ENCODE results near the gene TEDC1. TPM values are rescaled to one million over a fixed set of nuclear protein-coding genes. Genes with fewer than 3 reads are reported as not detected.

Gene TEDC1
- total RNA-seq, 2 experiments from 2014 or later: 21.7 to 31.8 TPM

DNA sequence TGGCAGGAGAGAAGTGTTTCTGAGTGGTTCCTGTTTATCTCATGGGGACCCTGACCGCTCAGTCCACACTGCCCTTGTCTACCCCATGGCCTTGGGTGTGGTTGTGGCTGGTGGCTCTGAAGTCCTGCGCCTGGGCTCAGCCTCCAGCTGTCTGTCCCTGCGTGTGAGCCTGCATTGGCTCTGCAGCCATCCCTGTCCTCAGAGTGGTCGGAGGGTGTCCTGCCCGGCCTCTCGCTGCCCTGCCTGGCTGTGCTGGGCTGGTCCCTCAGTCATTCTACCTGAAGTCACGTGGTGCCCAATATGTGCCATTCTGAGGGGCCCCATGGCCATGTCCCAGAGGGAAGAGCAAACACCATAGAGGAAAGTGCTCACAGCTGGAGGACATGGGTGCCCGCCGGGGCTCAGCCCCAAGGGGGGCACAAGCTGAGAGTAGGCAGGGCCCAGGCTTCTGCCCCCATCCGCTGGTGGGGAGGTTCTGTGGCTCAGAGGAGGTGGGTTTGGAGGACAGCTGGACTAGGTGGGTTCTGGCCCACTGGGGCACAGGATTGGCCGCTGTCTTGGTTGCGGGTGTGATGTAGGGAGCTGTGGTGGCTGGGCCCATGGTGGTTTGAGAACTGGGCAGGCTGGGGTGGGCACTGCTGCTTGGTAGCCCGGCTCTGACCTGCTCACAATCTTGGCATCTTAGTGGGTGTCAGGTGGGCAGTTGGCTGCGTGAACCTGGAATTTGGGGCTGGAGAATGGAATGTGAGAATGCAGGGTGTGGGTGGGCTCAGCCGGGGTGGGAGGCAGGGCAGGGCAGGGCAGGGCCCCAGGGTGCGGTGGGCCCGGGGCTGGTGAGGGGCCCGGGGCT is 11.6 kb downstream of the TEDC1 start:
- CTCF ChIA-PET: interaction anchor here (0.6 kb wide), 1 partner anchor 7 kb away, joined by 4 read pairs; no protein-coding TSS in a partner anchor
- POLR2A ChIA-PET: no interaction called here
- no peak for DNase-seq

GRCh38 chr14:105503296-105503640 is 12.2 kb downstream of the TEDC1 start:
- Mint-ChIP-seq H3K4me1 (no peaks in the 10 kb centered on the region), H3K27ac (no peak overlapping the region), H3K27me3 (peaks cover 6% of the 10 kb centered on the region), H3K9me3 (ENCODE audit: low read depth) (no peaks in the 10 kb centered on the region), H3K36me3 (ENCODE audit: low read depth) (no peaks in the 10 kb centered on the region), H3K4me3 (no peak overlapping the region)
- intact Hi-C loops (cut with DNase I, micrococcal nuclease): no loop called here
- ChIA-PET POLR2A (no interaction called here), CTCF (no interaction called here)
- ATAC-seq: no peak
- no peak for DNase-seq

More for the DNA sequence above, 11.6 kb downstream of the TEDC1 start:
- no peaks in the 10 kb centered on the region for H3K4me1 Mint-ChIP-seq
- intact Hi-C loops (cut with DNase I, micrococcal nuclease): no loop called here
- H3K27me3 Mint-ChIP-seq: peaks cover 2% of the 10 kb centered on the region
- ATAC-seq: no peak
- no peaks in the 10 kb centered on the region for H3K36me3 Mint-ChIP-seq (ENCODE audit: low read depth)
- no peak overlapping the region for H3K27ac Mint-ChIP-seq
- H3K4me3 Mint-ChIP-seq: no peak overlapping the region
- H3K9me3 Mint-ChIP-seq (ENCODE audit: low read depth): no peaks in the 10 kb centered on the region

GRCh38 chr14:105503935-105504692 is 13.1 kb downstream of the TEDC1 start:
- no peaks in the 10 kb centered on the region for H3K9me3 Mint-ChIP-seq (ENCODE audit: low read depth)
- H3K27ac Mint-ChIP-seq: no peak overlapping the region
- ATAC-seq (no peak), DNase-seq (no peak)
- H3K36me3 Mint-ChIP-seq (ENCODE audit: low read depth): no peaks in the 10 kb centered on the region
- no peaks in the 10 kb centered on the region for H3K4me1 Mint-ChIP-seq
- ChIA-PET CTCF (no interaction called here), POLR2A (no interaction called here)
- peaks cover 11% of the 10 kb centered on the region for H3K27me3 Mint-ChIP-seq
- H3K4me3 Mint-ChIP-seq: no peak overlapping the region
- intact Hi-C loops (cut with DNase I, micrococcal nuclease): no loop called here

- DNase-seq: no peak
- intact Hi-C loops (cut with DNase I, micrococcal nuclease): no loop called here
- ATAC-seq: no peak
- no peaks in the 10 kb centered on the region for H3K9me3 Mint-ChIP-seq (ENCODE audit: low read depth)
- no peaks in the 10 kb centered on the region for H3K36me3 Mint-ChIP-seq (ENCODE audit: low read depth)
- peaks cover 11% of the 10 kb centered on the region for H3K27me3 Mint-ChIP-seq
- no peak overlapping the region for H3K27ac Mint-ChIP-seq
- ChIA-PET POLR2A (no interaction called here), CTCF (interaction anchor here (0.6 kb wide), 1 partner anchor 184 kb away, joined by 3 read pairs; no protein-coding TSS in a partner anchor)
- H3K4me1 Mint-ChIP-seq: no peaks in the 10 kb centered on the region
- H3K4me3 Mint-ChIP-seq: no peak overlapping the region
These were observed 14.1 kb downstream of the TEDC1 start for GRCh38 chr14:105505101-105505500.

- POLR2A ChIA-PET: interaction anchor here (0.6 kb wide), 1 partner anchor 25 kb away, joined by 3 read pairs; no protein-coding TSS in a partner anchor
- intact Hi-C loops (cut with DNase I, micrococcal nuclease): no loop called here
- CTCF ChIA-PET: interaction anchor here (1.0 to 1.4 kb wide), 2 partner anchors 8 to 25 kb away, joined by 3 read pairs; no protein-coding TSS in a partner anchor
- Mint-ChIP-seq H3K9me3 (ENCODE audit: low read depth) (no peaks in the 10 kb centered on the region), H3K4me1 (no peaks in the 10 kb centered on the region), H3K4me3 (no peak overlapping the region), H3K27me3 (peaks cover 15% of the 10 kb centered on the region), H3K36me3 (ENCODE audit: low read depth) (no peaks in the 10 kb centered on the region), H3K27ac (no peak overlapping the region)
- DNase-seq (no peak), ATAC-seq (no peak)
These were observed 16.2 kb downstream of the TEDC1 start for GRCh38 chr14:105507247-105507646.

DNA sequence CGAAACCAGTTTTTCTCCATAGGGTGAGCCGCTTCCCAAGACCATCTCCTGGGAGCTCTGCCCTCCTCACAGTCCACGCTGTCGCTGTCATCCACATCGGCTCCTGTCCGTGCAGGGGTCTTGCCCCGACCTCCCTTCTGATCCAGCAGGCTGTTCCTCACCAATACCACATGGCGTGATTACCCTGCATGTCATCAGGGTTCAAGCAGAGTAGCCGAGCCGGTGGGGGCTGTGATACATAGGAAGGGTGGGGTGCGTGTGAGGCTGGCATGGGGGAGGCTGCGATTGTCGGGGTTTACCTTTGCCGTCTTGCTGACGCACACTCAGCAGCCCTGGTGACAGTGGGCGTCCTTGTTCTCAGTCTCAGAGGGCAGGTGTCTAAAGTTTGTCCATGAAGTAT is 17.0 kb downstream of the TEDC1 start:
- CTCF ChIA-PET: interaction anchor here (0.6 to 1.4 kb wide), 2 partner anchors 25 to 110 kb away, joined by 3 read pairs; no protein-coding TSS in a partner anchor
- H3K27ac Mint-ChIP-seq: no peak overlapping the region
- ATAC-seq (no peak), DNase-seq (no peak)
- no peaks in the 10 kb centered on the region for H3K4me1 Mint-ChIP-seq
- no peak overlapping the region for H3K4me3 Mint-ChIP-seq
- H3K36me3 Mint-ChIP-seq (ENCODE audit: low read depth): no peaks in the 10 kb centered on the region
- H3K9me3 Mint-ChIP-seq (ENCODE audit: low read depth): no peaks in the 10 kb centered on the region
- intact Hi-C loops (cut with DNase I, micrococcal nuclease): no loop called here
- peaks cover 18% of the 10 kb centered on the region for H3K27me3 Mint-ChIP-seq
- POLR2A ChIA-PET: no interaction called here

- Mint-ChIP-seq H3K4me3 (no peak overlapping the region), H3K4me1 (no peaks in the 10 kb centered on the region)
- CTCF ChIA-PET: no interaction called here
These were observed 17.6 kb downstream of the TEDC1 start for GRCh38 chr14:105508601-105509000.

GRCh38 chr14:105517096-105517495 is 26.1 kb downstream of the TEDC1 start:
- no peaks in the 10 kb centered on the region for H3K9me3 Mint-ChIP-seq (ENCODE audit: low read depth)
- no peaks in the 10 kb centered on the region for H3K36me3 Mint-ChIP-seq (ENCODE audit: low read depth)
- intact Hi-C loops (cut with DNase I, micrococcal nuclease): no loop called here
- no peak overlapping the region for H3K4me3 Mint-ChIP-seq
- ATAC-seq (no peak), DNase-seq (no peak)
- H3K4me1 Mint-ChIP-seq: no peaks in the 10 kb centered on the region
- peaks cover 32% of the 10 kb centered on the region for H3K27me3 Mint-ChIP-seq
- POLR2A ChIA-PET: interaction anchor here (0.7 kb wide), 1 partner anchor 25 kb away, joined by 6 read pairs; no protein-coding TSS in a partner anchor
- H3K27ac Mint-ChIP-seq: no peak overlapping the region
- CTCF ChIA-PET: interaction anchor here (0.7 kb wide), 1 partner anchor 421 kb away, joined by 3 read pairs; no protein-coding TSS in a partner anchor

More at GRCh38 chr14:105508601-105509000, 17.6 kb downstream of the TEDC1 start:
- no peak overlapping the region for H3K27ac Mint-ChIP-seq
- POLR2A ChIA-PET: no interaction called here
- DNase-seq: no peak
- no peak for ATAC-seq
- peaks cover 18% of the 10 kb centered on the region for H3K27me3 Mint-ChIP-seq
- intact Hi-C loops (cut with DNase I, micrococcal nuclease): no loop called here
- H3K9me3 Mint-ChIP-seq (ENCODE audit: low read depth): no peaks in the 10 kb centered on the region
- H3K36me3 Mint-ChIP-seq (ENCODE audit: low read depth): no peaks in the 10 kb centered on the region

DNA sequence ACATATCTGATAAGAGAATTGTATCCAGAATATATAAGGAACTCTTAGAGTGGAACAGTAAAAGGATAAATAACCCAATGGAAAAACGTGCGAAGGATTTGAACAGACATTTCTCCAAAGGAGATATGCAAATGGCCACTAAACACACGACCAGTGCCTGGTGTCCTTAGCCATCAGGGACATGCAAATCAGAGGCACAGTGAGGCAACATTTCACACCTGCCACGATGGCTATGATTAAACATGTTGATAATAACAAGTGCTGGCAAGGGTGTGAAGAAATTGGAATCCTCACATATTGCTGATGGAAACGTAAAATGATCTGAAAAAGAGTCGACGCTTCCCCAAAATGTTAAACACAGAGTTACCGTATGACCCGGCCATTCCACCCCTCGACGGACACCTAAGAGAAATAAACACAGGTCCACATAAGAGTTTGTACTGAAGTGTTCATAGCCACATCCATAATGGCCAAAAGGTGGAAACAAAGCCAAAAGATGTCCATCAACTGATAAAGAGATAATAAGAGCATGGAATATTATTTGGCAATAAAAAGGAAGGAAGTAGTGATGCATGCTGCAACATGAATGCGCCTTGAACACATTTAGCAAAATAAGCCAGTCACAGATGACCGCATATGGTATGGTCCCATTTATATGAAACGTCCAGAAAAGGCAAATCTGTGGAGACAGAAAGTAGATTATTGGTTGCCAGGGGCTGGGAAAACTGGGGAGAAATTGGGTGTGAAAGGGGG is 29.1 kb downstream of the TEDC1 start:
- ChIA-PET POLR2A (no interaction called here), CTCF (interaction anchor here (0.8 kb wide), 1 partner anchor 331 kb away, joined by 4 read pairs; no protein-coding TSS in a partner anchor)
- Mint-ChIP-seq H3K27me3 (peaks cover 30% of the 10 kb centered on the region), H3K27ac (no peak overlapping the region), H3K4me3 (no peak overlapping the region), H3K36me3 (ENCODE audit: low read depth) (no peaks in the 10 kb centered on the region), H3K9me3 (ENCODE audit: low read depth) (no peaks in the 10 kb centered on the region), H3K4me1 (no peaks in the 10 kb centered on the region)
- no peak for ATAC-seq
- intact Hi-C loops (cut with DNase I, micrococcal nuclease): loop anchor here in 1 of 2 experiments (10.0 kb wide), 1 partner anchor 335 kb away; the partner anchor contains the start of gene NUDT14
- no peak for DNase-seq

DNA sequence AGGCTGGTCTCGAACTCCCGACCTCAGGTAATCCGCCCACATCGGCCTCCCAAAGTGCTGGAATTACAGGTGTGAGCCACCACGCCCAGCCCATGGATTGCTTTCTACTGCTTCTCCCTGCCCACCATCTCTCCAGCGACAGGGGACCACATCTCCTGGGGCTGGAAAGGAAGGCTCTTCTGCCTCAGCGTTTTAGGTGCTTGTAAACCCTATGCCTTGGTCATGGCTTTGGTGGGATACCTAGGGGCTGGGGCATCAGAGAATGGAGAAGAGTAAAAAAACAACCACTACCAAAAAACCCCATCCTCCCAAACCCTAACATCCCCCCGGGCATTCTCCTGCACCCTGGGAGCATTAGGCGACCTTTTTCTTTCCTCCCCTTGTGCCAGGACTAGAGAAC is 34.3 kb downstream of the TEDC1 start:
- intact Hi-C loops (cut with DNase I, micrococcal nuclease): loop anchor here in 1 of 2 experiments (10.0 kb wide), 1 partner anchor 341 kb away; the partner anchor contains the start of gene NUDT14
- ATAC-seq (no peak), DNase-seq (no peak)
- H3K4me1 Mint-ChIP-seq: peaks cover 13% of the 10 kb centered on the region
- H3K9me3 Mint-ChIP-seq (ENCODE audit: low read depth): no peaks in the 10 kb centered on the region
- peaks cover 6% of the 10 kb centered on the region for H3K36me3 Mint-ChIP-seq (ENCODE audit: low read depth)
- CTCF ChIA-PET: interaction anchor here (1.0 to 1.4 kb wide), 2 partner anchors 35 to 155 kb away, joined by 3 to 5 read pairs; no protein-coding TSS in a partner anchor
- POLR2A ChIA-PET: no interaction called here
- H3K27ac Mint-ChIP-seq: no peak overlapping the region
- H3K27me3 Mint-ChIP-seq: peaks cover 13% of the 10 kb centered on the region
- peak overlapping the region; percentile 49 for H3K4me3 Mint-ChIP-seq

All from activated CD4-positive, alpha-beta T cell treated with anti-CD3 and anti-CD28 coated beads for 36 hours (primary cell).